Bronchial epithelial cell (primary cell): ENCODE results near the gene CDRT4. TPM values are rescaled to one million over a fixed set of nuclear protein-coding genes. Genes with fewer than 3 reads are reported as not detected.

Experiments used
- DNase-seq: peaks from one replicate; pipeline ENCODE4 v3.0.0-alpha.2; 2010; ENCODE audit warnings: low read depth
- FAIRE-seq: peaks from 2 replicates; lab custom pipeline; 2011; peaks lifted over from hg19 to GRCh38; lab: Jason Lieb, UNC
- H3K27me3 ChIP-seq: 2 replicates; pipeline ENCODE4 v1.5.1; 2011; ENCODE audit warnings: low read length; ENCODE audit not compliant: control insufficient read depth, insufficient read depth
- H3K36me3 ChIP-seq: 2 replicates; pipeline ENCODE4 v1.5.1; 2011; ENCODE audit warnings: low read length; ENCODE audit not compliant: control insufficient read depth, insufficient read depth
- H3K4me3 ChIP-seq: 2 replicates; pipeline ENCODE4 v1.5.1; 2011; ENCODE audit warnings: mild to moderate bottlenecking, low read depth, low read length, control low read depth
- CTCF ChIP-seq: IDR thresholded peaks from 2 replicates; pipeline ENCODE4 v1.5.1; 2011; ENCODE audit warnings: mild to moderate bottlenecking, moderate library complexity, low read length, control low read depth, inconsistent platforms; ENCODE audit not compliant: insufficient read depth, severe bottlenecking
- total RNA-seq: library from RNA; depleted of rRNA; stranded (reverse); fragments of >200 nt; gene quantifications from 2 replicates; pipeline ENCODE4 v1.2.1, GENCODE V29; 2014

CDRT4 gene
- total RNA-seq, 1 donor from 2014 or later = 1.1 TPM

GRCh38 chr17:15470536-15470935 is 3.1 kb upstream of the CDRT4 start:
- DNase-seq (no peak), FAIRE-seq (no peak)
- no peaks in the 10 kb centered on the region for H3K27me3 ChIP-seq
- H3K4me3 ChIP-seq = no peak overlapping the region
- no peak for TF ChIP-seq CTCF
- H3K36me3 ChIP-seq = no peaks in the 10 kb centered on the region

- no peaks in the 10 kb centered on the region for H3K36me3 ChIP-seq
- DNase-seq (no peak), FAIRE-seq (no peak)
- no peak for TF ChIP-seq CTCF
- no peak overlapping the region for H3K4me3 ChIP-seq
- no peaks in the 10 kb centered on the region for H3K27me3 ChIP-seq
Measured at GRCh38 chr17:15469260-15469659, 1.8 kb upstream of the CDRT4 start.

DNA sequence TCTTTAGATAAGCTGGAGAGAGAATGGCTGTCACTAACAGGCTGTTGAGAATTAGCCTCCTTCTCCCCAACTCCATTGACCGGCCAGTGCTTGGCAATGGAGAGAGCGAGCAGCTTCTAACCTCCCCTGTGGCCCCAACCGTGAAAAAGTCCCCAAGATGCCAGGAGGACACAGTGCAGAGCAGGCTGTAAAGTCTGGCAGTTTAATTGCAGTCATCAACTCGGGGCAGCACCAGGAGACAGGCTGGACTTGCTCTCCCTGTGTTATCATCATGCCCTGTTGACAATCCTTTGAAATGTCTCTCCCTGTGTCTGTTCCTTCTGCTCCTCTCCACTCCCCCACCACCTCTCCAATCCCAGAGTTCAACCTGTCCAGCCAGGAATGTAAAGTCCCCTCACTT is 705 bp upstream of the CDRT4 start:
- no peak for TF ChIP-seq CTCF
- FAIRE-seq (no peak), DNase-seq (no peak)
- Histone ChIP-seq H3K36me3 (no peaks in the 10 kb centered on the region), H3K4me3 (no peak overlapping the region), H3K27me3 (no peaks in the 10 kb centered on the region)

DNA sequence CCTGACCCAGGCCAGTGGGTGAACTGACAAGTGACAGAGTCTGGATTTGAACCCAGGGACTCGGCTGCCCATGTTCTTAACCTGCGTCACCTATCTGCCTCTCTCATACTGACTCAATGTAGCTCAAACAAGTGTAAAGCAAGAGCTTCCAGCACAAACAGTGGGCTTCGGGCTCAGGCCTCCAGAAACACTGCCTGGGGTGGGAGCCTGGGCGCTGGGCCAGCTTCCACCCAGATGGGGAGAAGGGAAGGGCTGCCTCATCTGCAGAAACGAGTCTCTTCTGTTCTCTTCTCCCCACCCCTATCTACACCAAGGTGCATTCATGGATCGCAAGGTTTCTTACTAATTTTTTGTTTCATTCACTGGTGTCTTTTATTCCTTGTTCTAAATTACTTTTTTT is 1.3 kb downstream of the CDRT4 start:
- H3K4me3 ChIP-seq = no peak overlapping the region
- no peak for TF ChIP-seq CTCF
- no peaks in the 10 kb centered on the region for H3K36me3 ChIP-seq
- FAIRE-seq (peak; percentile 62), DNase-seq (no peak)
- H3K27me3 ChIP-seq = no peaks in the 10 kb centered on the region

DNA sequence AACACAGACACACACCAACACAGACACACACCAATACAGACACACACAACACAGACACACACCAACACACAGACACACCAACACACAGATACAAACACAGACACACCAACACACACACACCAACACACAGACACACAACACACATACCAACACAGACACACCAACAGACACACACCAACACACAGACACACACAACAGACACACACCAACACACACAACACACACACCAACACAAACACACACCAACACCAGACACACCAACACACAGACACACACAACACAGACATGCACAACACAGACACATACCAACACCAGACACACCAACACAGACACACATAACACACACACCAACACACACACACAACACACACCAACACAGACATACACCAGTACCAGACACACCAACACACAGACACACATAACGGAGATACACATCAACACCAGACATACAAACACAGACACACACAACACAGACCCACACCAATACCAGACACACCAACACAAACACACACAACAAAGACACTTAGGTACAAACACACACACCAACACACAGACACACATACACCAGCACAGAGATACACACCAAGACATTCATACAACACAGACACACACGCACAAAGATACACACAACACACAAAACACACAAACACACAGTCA is 2.2 kb downstream of the CDRT4 start:
- FAIRE-seq (peak; percentile 99), DNase-seq (no peak)
- TF ChIP-seq CTCF = no peak

More for the DNA sequence above, 2.2 kb downstream of the CDRT4 start:
- no peaks in the 10 kb centered on the region for H3K27me3 ChIP-seq
- no peaks in the 10 kb centered on the region for H3K36me3 ChIP-seq
- no peak overlapping the region for H3K4me3 ChIP-seq
